C4-2B (cell line): ENCODE results near the gene PLD2.

Experiments
- ZFX ChIP-seq: fragments of 450-650 bp; IDR thresholded peaks from 2 replicates; pipeline ENCODE4 v1.6.1; 2017
- TF ChIP-seq, protein P1 (sequence below): fragments of 450-650 bp; conservative IDR thresholded peaks from 2 replicates; pipeline ENCODE4 v1.5.1; 2017; ENCODE audit warnings: mild to moderate bottlenecking

DNA sequence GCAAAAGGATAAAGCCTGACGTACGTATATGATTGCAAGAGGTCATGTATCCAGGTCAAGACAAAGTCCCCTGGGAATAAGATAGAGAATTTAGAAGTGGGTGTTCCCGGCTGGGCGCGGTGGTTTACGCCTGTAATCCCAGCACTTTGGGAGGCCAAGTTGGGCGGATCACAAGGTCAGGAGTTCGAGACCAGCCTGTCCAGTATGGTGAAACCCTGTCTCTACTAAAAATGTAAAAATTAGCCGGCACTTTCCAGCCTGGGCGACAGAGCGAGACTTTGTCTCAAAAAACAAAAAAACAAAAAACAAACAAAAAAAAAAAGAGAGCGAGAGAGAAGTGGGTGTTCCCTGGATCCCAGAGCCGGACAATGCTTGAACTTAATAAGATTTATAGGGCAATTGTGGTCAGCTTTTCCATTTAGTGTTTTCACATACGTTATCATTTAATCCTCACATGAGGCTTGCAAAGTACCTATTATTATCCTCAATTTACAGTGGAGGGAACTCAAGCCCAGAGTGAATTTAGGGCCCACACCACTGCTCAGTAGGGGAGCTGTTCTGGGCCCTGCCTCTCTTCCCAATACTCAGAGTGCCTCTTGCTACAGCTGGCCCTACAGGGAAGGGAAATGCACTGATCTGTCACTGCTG lies 18.7 kb upstream of the PLD2 start:
- TF ChIP-seq, protein P1, sequence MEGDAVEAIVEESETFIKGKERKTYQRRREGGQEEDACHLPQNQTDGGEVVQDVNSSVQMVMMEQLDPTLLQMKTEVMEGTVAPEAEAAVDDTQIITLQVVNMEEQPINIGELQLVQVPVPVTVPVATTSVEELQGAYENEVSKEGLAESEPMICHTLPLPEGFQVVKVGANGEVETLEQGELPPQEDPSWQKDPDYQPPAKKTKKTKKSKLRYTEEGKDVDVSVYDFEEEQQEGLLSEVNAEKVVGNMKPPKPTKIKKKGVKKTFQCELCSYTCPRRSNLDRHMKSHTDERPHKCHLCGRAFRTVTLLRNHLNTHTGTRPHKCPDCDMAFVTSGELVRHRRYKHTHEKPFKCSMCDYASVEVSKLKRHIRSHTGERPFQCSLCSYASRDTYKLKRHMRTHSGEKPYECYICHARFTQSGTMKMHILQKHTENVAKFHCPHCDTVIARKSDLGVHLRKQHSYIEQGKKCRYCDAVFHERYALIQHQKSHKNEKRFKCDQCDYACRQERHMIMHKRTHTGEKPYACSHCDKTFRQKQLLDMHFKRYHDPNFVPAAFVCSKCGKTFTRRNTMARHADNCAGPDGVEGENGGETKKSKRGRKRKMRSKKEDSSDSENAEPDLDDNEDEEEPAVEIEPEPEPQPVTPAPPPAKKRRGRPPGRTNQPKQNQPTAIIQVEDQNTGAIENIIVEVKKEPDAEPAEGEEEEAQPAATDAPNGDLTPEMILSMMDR: no peak
- no peak for TF ChIP-seq ZFX
